Tibial nerve (tissue), 4 donors: Measurements from ENCODE around the gene SERF1A. TPM values are rescaled to one million over a fixed set of nuclear protein-coding genes. Genes with fewer than 3 reads are reported as not detected.
"Not testable (repeated sequence)": the region's sequence is repeated elsewhere in the genome, so short reads cannot be mapped to it uniquely, and the experiment has no call there.

ENCODE experiments used
- DNase-seq, 2 donors: peaks; one replicate each; pipeline ENCODE4 v3.0.0-alpha.2; 2019; ENCODE audit warnings: low spot score in 2 of 2
- H3K27ac ChIP-seq, 4 donors: fragments of 200-600 bp; sonication (generic) in 3 of 4; one replicate each; pipeline ENCODE4 v1.5.1; 2017 to 2019; ENCODE audit warnings: mild to moderate bottlenecking in 1 of 4
- H3K27me3 ChIP-seq, 2 donors: fragments of 200-600 bp; sonication (generic) in 1 of 2; one replicate each; pipeline versions ENCODE4 v1.5.1 to v1.6.0; 2017 to 2019
- H3K36me3 ChIP-seq, 3 donors: fragments of 200-600 bp; sonication (generic); one replicate each; pipeline ENCODE4 v1.5.1; 2018 to 2019
- H3K4me1 ChIP-seq, 4 donors: fragments of 200-600 bp; sonication (generic) in 3 of 4; one replicate each; pipeline ENCODE4 v1.5.1; 2017 to 2019
- H3K4me3 ChIP-seq, 4 donors: fragments of 200-600 bp; sonication (generic) in 3 of 4; one replicate each; pipeline ENCODE4 v1.5.1; 2017 to 2019; ENCODE audit warnings: mild to moderate bottlenecking in 1 of 4, moderate library complexity in 1 of 4
- H3K9me3 ChIP-seq, 4 donors: fragments of 200-600 bp; sonication (generic) in 3 of 4; one replicate each; pipeline ENCODE4 v1.5.1; 2017 to 2019
- WGBS, 2 donors: methylation state at CpG; one replicate each; pipeline ENCODE4 v1.1.5; 2018; 5-methylcytosine and 5-hydroxymethylcytosine counted together
- small RNA-seq: library from RNA; depleted of rRNA; stranded (forward); fragments of <200 nt; gene quantifications from one replicate; pipeline ENCODE3, GENCODE V24; 2016
- total RNA-seq, 4 donors: library from RNA; depleted of rRNA; stranded (reverse); fragments of >200 nt; gene quantifications; one replicate each; pipeline ENCODE4 v1.1.0, GENCODE V29; 2016

SERF1A gene
- total RNA-seq: 10 to 100 TPM in 3 of 4 donors, 1 to 10 TPM in 1; 1.6 to 23.2 (median 18.7) TPM

- H3K4me3 ChIP-seq, H3K27me3 ChIP-seq, H3K27ac ChIP-seq, DNase-seq, H3K36me3 ChIP-seq, H3K9me3 ChIP-seq, H3K4me1 ChIP-seq: not testable (repeated sequence)
- WGBS, 2 donors: no CpG with 5 or more reads among the region's 66 CpGs
Observed at GRCh38 chr5:70900533-70901271, at the start of gene SERF1A. SERF1A (plus strand) TSS chr5:70900669; CDS start chr5:70900870, 201 bp downstream.

- not testable (repeated sequence) for H3K36me3 ChIP-seq, H3K9me3 ChIP-seq, H3K27ac ChIP-seq, H3K4me3 ChIP-seq, H3K4me1 ChIP-seq, DNase-seq, H3K27me3 ChIP-seq
- WGBS, 2 donors: no CpG with 5 or more reads among the region's 2 CpGs
Observed at GRCh38 chr5:70866778-70867177, 33.7 kb upstream of the SERF1A start.

GRCh38 chr5:70870626-70871025, 29.8 kb upstream of the SERF1A start:
- H3K27me3 ChIP-seq, H3K36me3 ChIP-seq, H3K27ac ChIP-seq, H3K9me3 ChIP-seq, DNase-seq, H3K4me3 ChIP-seq, H3K4me1 ChIP-seq: not testable (repeated sequence)
- WGBS, 2 donors: no CpG with 5 or more reads among the region's 1 CpG

GRCh38 chr5:70896076-70896475, 4.4 kb upstream of the SERF1A start:
- not testable (repeated sequence) for H3K9me3 ChIP-seq, H3K27ac ChIP-seq, H3K4me1 ChIP-seq, H3K27me3 ChIP-seq, H3K4me3 ChIP-seq, DNase-seq, H3K36me3 ChIP-seq
- no CpG with 5 or more reads among the region's 2 CpGs for WGBS, 2 donors

- whole genome bisulfite sequencing, 2 donors: no CpG with 5 or more reads among the region's 5 CpGs
- H3K27ac ChIP-seq, H3K9me3 ChIP-seq: not testable (repeated sequence)
Observed at GRCh38 chr5:70901272-70901571, 753 bp downstream of the SERF1A start.

GRCh38 chr5:70906624-70907023, 6.2 kb downstream of the SERF1A start:
- DNase-seq, H3K9me3 ChIP-seq, H3K36me3 ChIP-seq, H3K27ac ChIP-seq, H3K27me3 ChIP-seq, H3K4me3 ChIP-seq, H3K4me1 ChIP-seq: not testable (repeated sequence)
- no CpG with 5 or more reads among the region's 5 CpGs for WGBS, 2 donors

More at GRCh38 chr5:70901272-70901571, 753 bp downstream of the SERF1A start:
- not testable (repeated sequence) for DNase-seq, H3K4me3 ChIP-seq, H3K27me3 ChIP-seq, H3K4me1 ChIP-seq, H3K36me3 ChIP-seq

GRCh38 chr5:70916829-70917228, 16.4 kb downstream of the SERF1A start:
- not testable (repeated sequence) for H3K27me3 ChIP-seq, H3K36me3 ChIP-seq, DNase-seq, H3K9me3 ChIP-seq, H3K27ac ChIP-seq, H3K4me1 ChIP-seq, H3K4me3 ChIP-seq

- H3K27ac ChIP-seq, H3K27me3 ChIP-seq, H3K4me3 ChIP-seq, H3K4me1 ChIP-seq, H3K36me3 ChIP-seq, H3K9me3 ChIP-seq, DNase-seq: not testable (repeated sequence)
- WGBS, 2 donors: no CpG with 5 or more reads among the region's 16 CpGs
Observed at GRCh38 chr5:70925211-70925562, 24.7 kb downstream of the SERF1A start.

GRCh38 chr5:70931709-70932368, 31.4 kb downstream of the SERF1A start:
- not testable (repeated sequence) for H3K27me3 ChIP-seq, H3K4me3 ChIP-seq, H3K4me1 ChIP-seq, H3K36me3 ChIP-seq, H3K9me3 ChIP-seq, DNase-seq, H3K27ac ChIP-seq
- WGBS, 2 donors: no CpG with 5 or more reads among the region's 6 CpGs

- H3K4me1 ChIP-seq, H3K36me3 ChIP-seq, H3K27ac ChIP-seq, H3K27me3 ChIP-seq, H3K4me3 ChIP-seq, H3K9me3 ChIP-seq, DNase-seq: not testable (repeated sequence)
- WGBS, 2 donors: no CpG with 5 or more reads among the region's 1 CpG
Observed at GRCh38 chr5:70932560-70932959, 32.1 kb downstream of the SERF1A start.

GRCh38 chr5:70953068-70953467, 52.6 kb downstream of the SERF1A start:
- H3K4me3 ChIP-seq, H3K36me3 ChIP-seq, H3K27me3 ChIP-seq, H3K4me1 ChIP-seq, DNase-seq, H3K9me3 ChIP-seq, H3K27ac ChIP-seq: not testable (repeated sequence)
- WGBS, 2 donors: no CpG with 5 or more reads among the region's 10 CpGs

Small RNA genes lying within 50 kb of the gene (small RNA-seq; reads per million reads assigned to genes)
- not detected for gene CDH12P1

Other genes with a start within 250 kb of the SERF1A start
- gene SMN1, start 24.4 kb downstream of the SERF1A start, total RNA-seq: 10 to 100 TPM; 15.1 to 37.8 (median 29.2) TPM
- 10 to 100 TPM; 29.6 to 42.0 (median 35.5) TPM for gene NAIP, start 124.7 kb downstream of the SERF1A start, total RNA-seq
- 10 to 100 TPM in 3 of 4 donors, 1 to 10 TPM in 1; 9.4 to 34.1 (median 20.9) TPM for gene GTF2H2, start 167.0 kb downstream of the SERF1A start, total RNA-seq